Tibial artery (tissue), 4 donors: ENCODE data around the gene ACY1.
"Not testable (repeated sequence)": the region's sequence is repeated elsewhere in the genome, so short reads cannot be mapped to it uniquely, and the experiment has no call there.

Experiments used
- DNase-seq, 2 donors: peaks; one replicate each; pipeline ENCODE4 v3.0.0-alpha.2; 2019
- H3K27ac ChIP-seq, 2 donors: fragments of 200-600 bp; sonication (generic) in 1 of 2; 1 replicate in 1 of 2; 2 replicates in 1 of 2; pipeline ENCODE4 v1.5.1; 2018 to 2019; ENCODE audit warnings: mild to moderate bottlenecking in 1 of 2
- H3K27me3 ChIP-seq, 2 donors: fragments of 200-600 bp; sonication (generic) in 1 of 2; one replicate each; pipeline versions ENCODE4 v1.5.1 to v1.6.0; 2016 to 2019
- H3K36me3 ChIP-seq, 3 donors: fragments of 200-600 bp; sonication (generic) in 2 of 3; one replicate each; pipeline ENCODE4 v1.5.1; 2016 to 2019; ENCODE audit warnings: mild to moderate bottlenecking in 2 of 3
- H3K4me1 ChIP-seq, 4 donors: fragments of 200-600 bp; sonication (generic) in 2 of 4; 1 replicate in 3 of 4; 2 replicates in 1 of 4; pipeline ENCODE4 v1.5.1; 2016 to 2019
- H3K4me3 ChIP-seq, 2 donors: fragments of 200-600 bp; sonication (generic) in 1 of 2; 1 replicate in 1 of 2; 2 replicates in 1 of 2; pipeline ENCODE4 v1.5.1; 2018 to 2019; ENCODE audit warnings: mild to moderate bottlenecking in 2 of 2
- H3K9me3 ChIP-seq, 3 donors: fragments of 200-600 bp; sonication (generic) in 1 of 3; one replicate each; pipeline ENCODE4 v1.5.1; 2016 to 2019
- intact Hi-C: fragments of 100-400 bp; cut with DNase I; formaldehyde crosslinking; loops from one replicate; pipeline ENCODE4 v1.15.0; 2023; ENCODE audit warnings: low total_unique reads
- TF ChIP-seq, protein P1 (sequence below), 2 experiments: fragments of 200-600 bp in 1 of 2; fragments of 450-650 bp in 1 of 2; IDR thresholded peaks; one replicate each; pipeline ENCODE4 v1.5.1; 2017 to 2019; ENCODE audit warnings: antibody characterized with exemption in 2 of 2, mild to moderate bottlenecking in 1 of 2, moderate library complexity in 1 of 2

Gene ACY1

GRCh38 chr3:51984269-51984647, 923 bp downstream of the ACY1 start:
- no peak overlapping the region for H3K4me3 ChIP-seq
- H3K27me3 ChIP-seq = no peaks in the 10 kb centered on the region
- peaks cover 0 to 27% (median 20%) of the 10 kb centered on the region in 4 donors for H3K4me1 ChIP-seq
- H3K9me3 ChIP-seq = no peaks in the 10 kb centered on the region
- TF ChIP-seq, protein P1, sequence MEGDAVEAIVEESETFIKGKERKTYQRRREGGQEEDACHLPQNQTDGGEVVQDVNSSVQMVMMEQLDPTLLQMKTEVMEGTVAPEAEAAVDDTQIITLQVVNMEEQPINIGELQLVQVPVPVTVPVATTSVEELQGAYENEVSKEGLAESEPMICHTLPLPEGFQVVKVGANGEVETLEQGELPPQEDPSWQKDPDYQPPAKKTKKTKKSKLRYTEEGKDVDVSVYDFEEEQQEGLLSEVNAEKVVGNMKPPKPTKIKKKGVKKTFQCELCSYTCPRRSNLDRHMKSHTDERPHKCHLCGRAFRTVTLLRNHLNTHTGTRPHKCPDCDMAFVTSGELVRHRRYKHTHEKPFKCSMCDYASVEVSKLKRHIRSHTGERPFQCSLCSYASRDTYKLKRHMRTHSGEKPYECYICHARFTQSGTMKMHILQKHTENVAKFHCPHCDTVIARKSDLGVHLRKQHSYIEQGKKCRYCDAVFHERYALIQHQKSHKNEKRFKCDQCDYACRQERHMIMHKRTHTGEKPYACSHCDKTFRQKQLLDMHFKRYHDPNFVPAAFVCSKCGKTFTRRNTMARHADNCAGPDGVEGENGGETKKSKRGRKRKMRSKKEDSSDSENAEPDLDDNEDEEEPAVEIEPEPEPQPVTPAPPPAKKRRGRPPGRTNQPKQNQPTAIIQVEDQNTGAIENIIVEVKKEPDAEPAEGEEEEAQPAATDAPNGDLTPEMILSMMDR (IDR thresholded peaks at IDR 0.05) = no peak
- intact Hi-C loops = loop anchor here (5.0 kb wide), 1 partner anchor 42 kb away; the partner anchor contains the start of genes PARP3 and RRP9
- DNase-seq = no peak
- H3K36me3 ChIP-seq = no peaks in the 10 kb centered on the region
- peak overlapping the region; percentile 94 to 96 for H3K27ac ChIP-seq

DNA sequence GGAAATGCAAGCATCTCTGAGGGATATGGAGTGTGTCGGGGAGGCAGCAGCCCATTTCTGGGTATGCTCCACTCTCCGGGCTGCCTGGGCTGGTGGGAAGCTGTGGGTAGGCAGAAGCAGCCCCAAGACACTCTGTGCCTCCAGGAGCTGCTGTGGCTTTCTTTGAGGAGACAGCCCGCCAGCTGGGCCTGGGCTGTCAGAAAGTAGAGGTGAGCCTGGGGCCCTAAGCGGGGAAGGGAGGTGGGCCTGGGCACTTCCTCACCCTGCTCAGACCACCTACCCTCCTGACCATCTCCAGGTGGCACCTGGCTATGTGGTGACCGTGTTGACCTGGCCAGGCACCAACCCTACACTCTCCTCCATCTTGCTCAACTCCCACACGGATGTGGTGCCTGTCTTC, 1.7 kb downstream of the ACY1 start:
- H3K27me3 ChIP-seq = no peaks in the 10 kb centered on the region
- DNase-seq = no peak
- no peak overlapping the region for H3K27ac ChIP-seq
- H3K36me3 ChIP-seq = no peaks in the 10 kb centered on the region
- H3K9me3 ChIP-seq = no peaks in the 10 kb centered on the region
- no peak overlapping the region for H3K4me3 ChIP-seq
- peaks cover 0 to 29% (median 25%) of the 10 kb centered on the region in 4 donors for H3K4me1 ChIP-seq
- TF ChIP-seq, protein P1 (IDR thresholded peaks at IDR 0.05) = no peak
- intact Hi-C loops = no loop called here

DNA sequence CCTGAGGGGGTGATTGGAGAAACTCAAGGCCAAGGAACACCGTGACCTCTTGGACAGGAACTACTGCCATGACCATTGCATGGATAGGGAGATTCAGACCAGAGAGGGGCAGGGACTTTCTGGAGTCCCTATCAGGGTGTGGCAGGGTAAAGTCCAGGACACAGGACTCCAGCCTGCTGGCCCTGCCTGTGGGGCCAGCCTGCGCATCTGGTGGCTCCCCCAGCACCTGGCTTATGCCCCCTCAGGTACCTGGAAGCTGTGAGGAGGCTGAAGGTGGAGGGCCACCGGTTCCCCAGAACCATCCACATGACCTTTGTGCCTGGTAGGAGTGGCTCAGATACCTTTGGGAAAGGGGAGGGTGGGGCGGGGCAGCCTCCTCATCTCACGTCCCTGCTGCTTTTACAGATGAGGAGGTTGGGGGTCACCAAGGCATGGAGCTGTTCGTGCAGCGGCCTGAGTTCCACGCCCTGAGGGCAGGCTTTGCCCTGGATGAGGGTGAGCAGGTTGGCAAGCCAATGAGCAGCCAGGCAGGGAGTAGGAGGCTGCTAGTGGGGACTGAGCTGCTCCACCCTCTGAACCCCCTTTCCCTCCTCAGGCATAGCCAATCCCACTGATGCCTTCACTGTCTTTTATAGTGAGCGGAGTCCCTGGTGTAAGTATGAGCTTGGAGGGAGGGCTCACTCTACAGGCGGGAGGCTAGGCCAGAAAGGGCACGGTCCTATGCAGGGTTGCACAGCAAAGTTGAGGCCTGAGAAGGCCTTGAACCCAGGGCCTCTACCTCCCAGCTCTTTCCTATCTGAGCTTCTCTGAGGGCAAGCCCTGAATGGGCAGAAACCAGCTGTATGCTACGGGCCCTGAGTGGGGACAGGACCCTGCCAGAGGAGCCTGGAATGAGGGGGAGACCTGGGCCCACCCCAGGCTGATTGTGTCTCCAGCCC, 2.9 kb downstream of the ACY1 start:
- intact Hi-C loops = no loop called here
- H3K4me3 ChIP-seq = no peak overlapping the region
- peaks cover 0 to 36% (median 25%) of the 10 kb centered on the region in 4 donors for H3K4me1 ChIP-seq
- no peaks in the 10 kb centered on the region for H3K9me3 ChIP-seq
- no peak overlapping the region for H3K27ac ChIP-seq
- H3K36me3 ChIP-seq = peaks cover 0 to 5% (median 1%) of the 10 kb centered on the region in 3 donors
- TF ChIP-seq, protein P1 (IDR thresholded peaks at IDR 0.05) = no peak
- no peaks in the 10 kb centered on the region for H3K27me3 ChIP-seq
- no peak for DNase-seq

- Histone ChIP-seq H3K36me3 (peaks cover 0 to 18% (median 14%) of the 10 kb centered on the region in 3 donors), H3K27ac (no peak overlapping the region)
Observed at GRCh38 chr3:51987568-51987967, 4.2 kb downstream of the ACY1 start.

GRCh38 chr3:51988286-51989146, 5.2 kb downstream of the ACY1 start:
- intact Hi-C loops = no loop called here
- Histone ChIP-seq H3K9me3 (no peaks in the 10 kb centered on the region), H3K27me3 (no peaks in the 10 kb centered on the region), H3K4me3 (no peak overlapping the region), H3K36me3 (peaks cover 2 to 28% (median 24%) of the 10 kb centered on the region in 3 donors), H3K27ac (no peak overlapping the region), H3K4me1 (peaks cover 0 to 25% (median 17%) of the 10 kb centered on the region in 4 donors)
- TF ChIP-seq, protein P1 (IDR thresholded peaks at IDR 0.05) = no peak
- DNase-seq = no peak

More at GRCh38 chr3:51987568-51987967, 4.2 kb downstream of the ACY1 start:
- TF ChIP-seq, protein P1 (IDR thresholded peaks at IDR 0.05) = no peak
- intact Hi-C loops = no loop called here
- no peaks in the 10 kb centered on the region for H3K27me3 ChIP-seq
- H3K4me1 ChIP-seq = peaks cover 0 to 27% (median 20%) of the 10 kb centered on the region in 4 donors
- no peak overlapping the region for H3K4me3 ChIP-seq
- no peak for DNase-seq
- H3K9me3 ChIP-seq = no peaks in the 10 kb centered on the region

DNA sequence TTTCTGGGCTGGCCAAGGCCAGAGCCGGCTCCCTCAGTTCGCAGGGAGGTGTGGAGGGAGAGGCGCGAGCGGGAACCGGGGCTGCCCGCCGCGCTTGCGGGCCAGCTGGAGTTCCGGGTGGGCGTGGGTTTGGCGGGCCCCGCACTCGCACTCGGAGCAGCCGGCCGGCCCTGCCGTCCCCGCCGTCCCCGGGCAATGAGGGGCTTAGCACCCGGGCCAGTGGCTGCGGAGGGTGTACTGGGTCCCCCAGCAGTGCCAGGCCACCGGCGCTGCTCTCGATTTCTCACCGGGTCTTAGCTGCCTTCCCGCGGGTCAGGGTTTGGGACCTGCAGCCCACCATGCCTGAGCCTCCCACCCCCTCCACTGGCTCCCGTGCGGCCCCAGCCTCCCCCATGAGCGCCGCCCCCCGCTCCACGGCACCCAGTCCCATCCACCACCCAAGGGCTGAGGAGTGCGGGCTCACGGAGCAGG, 7.2 kb downstream of the ACY1 start:
- H3K9me3 ChIP-seq, DNase-seq, H3K27me3 ChIP-seq, H3K4me3 ChIP-seq, intact Hi-C loops: not testable (repeated sequence)
- Histone ChIP-seq H3K36me3 (peaks cover 14 to 42% (median 36%) of the 10 kb centered on the region in 3 donors), H3K27ac (peak overlapping the region in 1 of 2 donors; percentile 53), H3K4me1 (peaks cover 0 to 30% (median 22%) of the 10 kb centered on the region in 4 donors)
